NCI-H128 (cell line): ENCODE measurements around the gene TBCD.

ENCODE experiments used
- DNase-seq: peaks from one replicate; lab custom pipeline; 2025; ENCODE audit not compliant: unreplicated experiment; lab: John Stamatoyannopoulos, UW

TBCD gene

GRCh38 chr17:82808921-82809905 lies 57.3 kb downstream of the TBCD start:
- DNase-seq, result no peak

- no peak for DNase-seq
Measured at GRCh38 chr17:82810644-82811430, 59.0 kb downstream of the TBCD start.

GRCh38 chr17:82812058-82812457 lies 60.2 kb downstream of the TBCD start:
- DNase-seq, result no peak

GRCh38 chr17:82812601-82813000 lies 60.7 kb downstream of the TBCD start:
- DNase-seq, result no peak

- DNase-seq, result no peak
Measured at GRCh38 chr17:82813299-82814051, 61.6 kb downstream of the TBCD start.

- DNase-seq, result no peak
Measured at GRCh38 chr17:82814834-82815233, 63.0 kb downstream of the TBCD start.

- DNase-seq, result no peak
Measured at GRCh38 chr17:82815354-82815753, 63.5 kb downstream of the TBCD start.

GRCh38 chr17:82815790-82816305 lies 64.0 kb downstream of the TBCD start:
- DNase-seq, result no peak

- DNase-seq, result no peak
Measured at GRCh38 chr17:82816358-82816757, 64.5 kb downstream of the TBCD start.

GRCh38 chr17:82817947-82818346 lies 66.1 kb downstream of the TBCD start:
- no peak for DNase-seq

- no peak for DNase-seq
Measured at GRCh38 chr17:82820278-82821251, 68.7 kb downstream of the TBCD start.

- DNase-seq, result no peak
Measured at GRCh38 chr17:82821554-82821953, 69.7 kb downstream of the TBCD start.

GRCh38 chr17:82822281-82822680 lies 70.4 kb downstream of the TBCD start:
- DNase-seq, result no peak

GRCh38 chr17:82823004-82823403 lies 71.1 kb downstream of the TBCD start:
- DNase-seq, result no peak

- no peak for DNase-seq
Measured at GRCh38 chr17:82825540-82826124, 73.8 kb downstream of the TBCD start.

- no peak for DNase-seq
Measured at GRCh38 chr17:82826211-82826610, 74.3 kb downstream of the TBCD start.

- DNase-seq, result no peak
Measured at GRCh38 chr17:82826956-82827355, 75.1 kb downstream of the TBCD start.

- DNase-seq, result no peak
Measured at GRCh38 chr17:82828875-82829487, 77.1 kb downstream of the TBCD start.

- no peak for DNase-seq
Measured at GRCh38 chr17:82830249-82830661, 78.4 kb downstream of the TBCD start.
